OCI-LY7 (cell line): ENCODE results near the gene STYXL1. TPM values are rescaled to one million over a fixed set of nuclear protein-coding genes. Genes with fewer than 3 reads are reported as not detected.

Experiments
- BruUV-seq: library from RNA; stranded (reverse); fragments of 400-500 nt; replicated peaks from 2 replicates; lab custom pipeline; 2021; lab: Mats Ljungman, UMichigan
- CTCF ChIA-PET: fragments of 300-600 bp; sonication (Branson Sonifier 250); formaldehyde crosslinking; loops from one replicate; lab custom pipeline; 2022; ENCODE audit warnings: antibody characterized with exemption; ENCODE audit not compliant: unreplicated experiment; lab: Charles Lee
- POLR2A ChIA-PET: fragments of 300-600 bp; sonication (Branson Sonifier 250); formaldehyde crosslinking; loops from one replicate; lab custom pipeline; 2022; ENCODE audit warnings: antibody characterized with exemption; lab: Charles Lee
- DNase-seq: peaks from one replicate; pipeline ENCODE4 v3.0.0-alpha.2; 2015; ENCODE audit warnings: low spot score
- H2AFZ ChIP-seq: fragments of 200-600 bp; sonication (generic), shearing (Covaris generic); 2 replicates; pipeline ENCODE4 v1.6.1; 2014; ENCODE audit warnings: mild to moderate bottlenecking, antibody characterized with exemption, low read length, moderate library complexity
- H3K27ac ChIP-seq: fragments of 200-600 bp; sonication (generic); 2 replicates; pipeline ENCODE4 v1.5.1; 2014; ENCODE audit warnings: mixed run types, low read depth, mild to moderate bottlenecking, moderate library complexity, low read length, inconsistent platforms; ENCODE audit not compliant: poor library complexity, severe bottlenecking
- H3K36me3 ChIP-seq: fragments of 200-600 bp; sonication (generic); 2 replicates; pipeline ENCODE4 v1.6.1; 2014; ENCODE audit warnings: mild to moderate bottlenecking, antibody characterized with exemption, low read length, moderate library complexity, mixed read lengths; ENCODE audit not compliant: insufficient read depth
- H3K4me1 ChIP-seq: fragments of 200-600 bp; sonication (generic); 2 replicates; pipeline ENCODE4 v1.5.1; 2014; ENCODE audit warnings: mild to moderate bottlenecking, low read length; ENCODE audit not compliant: insufficient read depth, poor library complexity, severe bottlenecking
- H3K4me2 ChIP-seq: fragments of 200-600 bp; sonication (generic); 2 replicates; pipeline ENCODE4 v1.6.1; 2014; ENCODE audit warnings: mild to moderate bottlenecking, low read length
- H3K4me3 ChIP-seq: fragments of 200-600 bp; sonication (generic); 2 replicates; pipeline ENCODE4 v1.5.1; 2014; ENCODE audit warnings: mild to moderate bottlenecking, low read depth, low read length; ENCODE audit not compliant: poor library complexity, severe bottlenecking
- H3K79me2 ChIP-seq: fragments of 200-600 bp; sonication (generic); 2 replicates; pipeline ENCODE4 v1.6.1; 2016; ENCODE audit warnings: low read depth, mild to moderate bottlenecking, low read length, moderate library complexity, mixed read lengths; ENCODE audit not compliant: insufficient read depth
- H3K9me2 ChIP-seq: fragments of 200-600 bp; sonication (generic); 2 replicates; pipeline ENCODE4 v1.6.1; 2016; ENCODE audit warnings: mild to moderate bottlenecking, low read length, mixed read lengths; ENCODE audit not compliant: insufficient read depth
- H3K9me3 ChIP-seq: fragments of 200-600 bp; sonication (generic); 2 replicates; pipeline ENCODE4 v1.6.1; 2014; ENCODE audit warnings: mild to moderate bottlenecking, mixed run types, low read length, mixed read lengths
- H4K20me1 ChIP-seq: fragments of 200-600 bp; sonication (generic); 2 replicates; pipeline ENCODE4 v1.6.1; 2014; ENCODE audit warnings: mild to moderate bottlenecking, antibody characterized with exemption, low read length, moderate library complexity, mixed read lengths; ENCODE audit not compliant: insufficient read depth
- EZH2phosphoT487 ChIP-seq: fragments of 200-600 bp; sonication (generic); IDR thresholded peaks from 2 replicates; pipeline ENCODE4 v1.6.1; 2018; ENCODE audit warnings: low read depth, borderline replicate concordance, mild to moderate bottlenecking, mixed run types, antibody characterized with exemption, low read length, moderate library complexity, mixed read lengths
- intact Hi-C: fragments of 100-400 bp; cut with micrococcal nuclease; formaldehyde crosslinking; loops from one replicate; pipeline ENCODE4 v1.10.0; 2022; ENCODE audit not compliant: unreplicated experiment
- total RNA-seq, 2 experiments: library from RNA; depleted of rRNA in 1 of 2; stranded (reverse); fragments of >200 nt in 1 of 2; shearing (Covaris generic) in 1 of 2; gene quantifications; 2 replicates each; pipeline ENCODE4 v1.2.3, GENCODE V29; 2014 to 2022
- TF ChIP-seq, protein P1 (sequence below): fragments of 200-600 bp; sonication (generic); conservative IDR thresholded peaks from 2 replicates; pipeline ENCODE4 v1.5.1; 2014; ENCODE audit warnings: mild to moderate bottlenecking, antibody characterized with exemption, low read length, moderate library complexity, mixed read lengths

STYXL1 gene
- total RNA-seq, 2 experiments from 2014 or later = 27.6 to 37.4 TPM

GRCh38 chr7:75971309-75971960 lies 76.4 kb downstream of the STYXL1 start:
- H3K4me1 ChIP-seq = no peaks in the 10 kb centered on the region
- H3K4me3 ChIP-seq = no peak overlapping the region
- TF ChIP-seq EZH2phosphoT487 = no peak
- TF ChIP-seq, protein P1, sequence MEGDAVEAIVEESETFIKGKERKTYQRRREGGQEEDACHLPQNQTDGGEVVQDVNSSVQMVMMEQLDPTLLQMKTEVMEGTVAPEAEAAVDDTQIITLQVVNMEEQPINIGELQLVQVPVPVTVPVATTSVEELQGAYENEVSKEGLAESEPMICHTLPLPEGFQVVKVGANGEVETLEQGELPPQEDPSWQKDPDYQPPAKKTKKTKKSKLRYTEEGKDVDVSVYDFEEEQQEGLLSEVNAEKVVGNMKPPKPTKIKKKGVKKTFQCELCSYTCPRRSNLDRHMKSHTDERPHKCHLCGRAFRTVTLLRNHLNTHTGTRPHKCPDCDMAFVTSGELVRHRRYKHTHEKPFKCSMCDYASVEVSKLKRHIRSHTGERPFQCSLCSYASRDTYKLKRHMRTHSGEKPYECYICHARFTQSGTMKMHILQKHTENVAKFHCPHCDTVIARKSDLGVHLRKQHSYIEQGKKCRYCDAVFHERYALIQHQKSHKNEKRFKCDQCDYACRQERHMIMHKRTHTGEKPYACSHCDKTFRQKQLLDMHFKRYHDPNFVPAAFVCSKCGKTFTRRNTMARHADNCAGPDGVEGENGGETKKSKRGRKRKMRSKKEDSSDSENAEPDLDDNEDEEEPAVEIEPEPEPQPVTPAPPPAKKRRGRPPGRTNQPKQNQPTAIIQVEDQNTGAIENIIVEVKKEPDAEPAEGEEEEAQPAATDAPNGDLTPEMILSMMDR = no peak
- no peaks in the 10 kb centered on the region for H3K9me3 ChIP-seq
- no peaks in the 10 kb centered on the region for H3K79me2 ChIP-seq
- ChIA-PET CTCF (no interaction called here), POLR2A (no interaction called here)
- no peaks in the 10 kb centered on the region for H4K20me1 ChIP-seq
- DNase-seq = no peak
- no TSS peak for BruUV-seq
- no peaks in the 10 kb centered on the region for H3K9me2 ChIP-seq
- intact Hi-C loops = no loop called here
- H3K36me3 ChIP-seq = peaks cover 6% of the 10 kb centered on the region; the same call in 1 of the 2 replicates
- H2AFZ ChIP-seq = no peak overlapping the region
- no peak overlapping the region for H3K27ac ChIP-seq
- H3K4me2 ChIP-seq = no peak overlapping the region

GRCh38 chr7:75969704-75970498 lies 77.9 kb downstream of the STYXL1 start:
- Histone ChIP-seq H3K4me1 (no peaks in the 10 kb centered on the region), H3K27ac (no peak overlapping the region), H3K79me2 (no peaks in the 10 kb centered on the region), H4K20me1 (no peaks in the 10 kb centered on the region), H3K9me3 (no peaks in the 10 kb centered on the region), H2AFZ (no peak overlapping the region), H3K4me3 (no peak overlapping the region), H3K36me3 (peaks cover 6% of the 10 kb centered on the region; the same call in 1 of the 2 replicates), H3K4me2 (no peak overlapping the region), H3K9me2 (no peaks in the 10 kb centered on the region)
- no peak for TF ChIP-seq EZH2phosphoT487
- TF ChIP-seq, protein P1 = no peak
- ChIA-PET POLR2A (interaction anchor here (0.7 to 0.9 kb wide), 3 partner anchors 10 to 49 kb away, joined by 3 read pairs; no protein-coding TSS in a partner anchor), CTCF (no interaction called here)
- intact Hi-C loops = no loop called here
- DNase-seq = no peak
- no TSS peak for BruUV-seq

DNA sequence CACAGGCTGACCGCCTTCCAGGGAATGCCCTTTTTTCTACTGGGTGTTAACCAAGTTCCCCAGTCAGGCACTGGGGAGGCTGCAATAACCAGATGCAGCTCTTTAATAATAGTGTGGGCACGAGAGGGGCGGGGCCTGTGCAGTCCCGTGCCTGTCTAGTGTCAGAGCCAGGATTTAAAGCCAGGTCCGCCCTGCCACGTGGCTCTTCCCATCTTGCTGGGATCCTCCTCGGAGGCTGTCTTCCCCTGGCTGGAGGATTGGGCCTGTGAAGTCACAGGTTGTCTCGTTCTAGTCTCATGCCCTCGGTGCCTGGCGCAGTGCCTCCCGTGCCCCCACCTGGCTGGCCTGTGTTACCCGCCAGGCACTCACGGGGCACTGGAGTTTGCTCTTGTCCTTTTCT lies 78.6 kb downstream of the STYXL1 start:
- TF ChIP-seq EZH2phosphoT487 = no peak
- TF ChIP-seq, protein P1 = no peak
- H2AFZ ChIP-seq = no peak overlapping the region
- no peaks in the 10 kb centered on the region for H3K4me1 ChIP-seq
- ChIA-PET CTCF (no interaction called here), POLR2A (no interaction called here)
- no peak for DNase-seq
- H3K27ac ChIP-seq = no peak overlapping the region
- H3K9me3 ChIP-seq = no peaks in the 10 kb centered on the region
- H3K4me3 ChIP-seq = no peak overlapping the region
- no peaks in the 10 kb centered on the region for H4K20me1 ChIP-seq
- H3K9me2 ChIP-seq = no peaks in the 10 kb centered on the region
- no peaks in the 10 kb centered on the region for H3K79me2 ChIP-seq
- H3K36me3 ChIP-seq = peaks cover 6% of the 10 kb centered on the region; the same call in 1 of the 2 replicates
- no peak overlapping the region for H3K4me2 ChIP-seq
- intact Hi-C loops = no loop called here
- no TSS peak for BruUV-seq
